SK-N-MC (cell line): Measurements from ENCODE around the gene APOL2.

Experiments
- EZH2 ChIP-seq: fragments of 200-600 bp; sonication (generic); IDR thresholded peaks from one replicate; pipeline ENCODE4 v1.6.1; 2017; ENCODE audit warnings: antibody characterized with exemption
- POLR2AphosphoS5 ChIP-seq: IDR thresholded peaks from 2 replicates; pipeline ENCODE4 v1.6.1; 2012; ENCODE audit warnings: mild to moderate bottlenecking, low read depth, low read length, borderline replicate concordance

GRCh38 chr22:36267896-36268485, 28.7 kb upstream of the APOL2 start:
- TF ChIP-seq POLR2AphosphoS5, result no peak
- no peak for TF ChIP-seq EZH2
